ENCODE measurements around the gene ISM1.

The ISM1 gene

GRCh38 chr20:13223736-13224520 is 2.9 kb downstream of the ISM1 start:
- Histone ChIP-seq H3K27ac (replicated peaks) (no peak overlapping the region), H3K4me3 (replicated peaks; ENCODE audit: insufficient read depth, low read length) (no peak overlapping the region), H3K27me3 (ENCODE audit: insufficient read depth, poor library complexity, severe bottlenecking) (peaks cover 41% of the 10 kb centered on the region)
- no peak for DNase-seq (ENCODE audit: low read depth in 1 of 2, low spot score in 1 of 2)
- TF ChIP-seq GABPA (IDR thresholded peaks at IDR 0.05; ENCODE audit: low read depth) (no peak), REST (IDR thresholded peaks at IDR 0.05; ENCODE audit: insufficient replicate concordance, low read depth) (no peak), SPI1 (IDR thresholded peaks at IDR 0.05; ENCODE audit: borderline replicate concordance, low read depth) (peak; percentile 36; the same call in 1 of the 2 replicates), POLR2AphosphoS5 (IDR thresholded peaks at IDR 0.05; ENCODE audit: low read depth) (no peak)
- TF ChIP-seq, protein P1, sequence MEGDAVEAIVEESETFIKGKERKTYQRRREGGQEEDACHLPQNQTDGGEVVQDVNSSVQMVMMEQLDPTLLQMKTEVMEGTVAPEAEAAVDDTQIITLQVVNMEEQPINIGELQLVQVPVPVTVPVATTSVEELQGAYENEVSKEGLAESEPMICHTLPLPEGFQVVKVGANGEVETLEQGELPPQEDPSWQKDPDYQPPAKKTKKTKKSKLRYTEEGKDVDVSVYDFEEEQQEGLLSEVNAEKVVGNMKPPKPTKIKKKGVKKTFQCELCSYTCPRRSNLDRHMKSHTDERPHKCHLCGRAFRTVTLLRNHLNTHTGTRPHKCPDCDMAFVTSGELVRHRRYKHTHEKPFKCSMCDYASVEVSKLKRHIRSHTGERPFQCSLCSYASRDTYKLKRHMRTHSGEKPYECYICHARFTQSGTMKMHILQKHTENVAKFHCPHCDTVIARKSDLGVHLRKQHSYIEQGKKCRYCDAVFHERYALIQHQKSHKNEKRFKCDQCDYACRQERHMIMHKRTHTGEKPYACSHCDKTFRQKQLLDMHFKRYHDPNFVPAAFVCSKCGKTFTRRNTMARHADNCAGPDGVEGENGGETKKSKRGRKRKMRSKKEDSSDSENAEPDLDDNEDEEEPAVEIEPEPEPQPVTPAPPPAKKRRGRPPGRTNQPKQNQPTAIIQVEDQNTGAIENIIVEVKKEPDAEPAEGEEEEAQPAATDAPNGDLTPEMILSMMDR (IDR thresholded peaks at IDR 0.05; ENCODE audit: insufficient read depth, low read length), result no peak

DNA sequence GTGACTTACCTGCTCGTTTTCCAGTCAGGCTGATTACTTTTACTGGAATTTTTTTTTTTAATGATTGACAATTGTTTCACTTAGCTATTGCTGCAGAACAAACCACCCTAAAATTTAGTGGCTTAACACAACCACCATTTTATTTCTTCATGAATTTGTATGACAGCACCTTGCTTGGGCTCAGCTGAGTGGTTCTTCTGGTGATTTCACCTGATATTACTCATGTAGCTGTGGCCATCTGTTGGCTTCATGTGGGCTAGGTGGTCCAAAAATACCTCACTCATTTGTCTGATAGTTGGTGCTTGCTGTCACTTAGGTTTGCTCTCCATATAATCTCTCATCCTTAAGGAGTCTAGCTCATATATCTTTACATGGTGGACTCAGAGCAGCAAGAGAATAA is 5.3 kb downstream of the ISM1 start:
- no peak for DNase-seq (ENCODE audit: low read depth in 1 of 2, low spot score in 1 of 2)
- peaks cover 27% of the 10 kb centered on the region for H3K27me3 ChIP-seq (ENCODE audit: insufficient read depth, poor library complexity, severe bottlenecking)
- TF ChIP-seq REST (IDR thresholded peaks at IDR 0.05; ENCODE audit: insufficient replicate concordance, low read depth) (no peak), POLR2AphosphoS5 (IDR thresholded peaks at IDR 0.05; ENCODE audit: low read depth) (no peak), GABPA (IDR thresholded peaks at IDR 0.05; ENCODE audit: low read depth) (no peak), SPI1 (IDR thresholded peaks at IDR 0.05; ENCODE audit: borderline replicate concordance, low read depth) (no peak)
- TF ChIP-seq, protein P1 (IDR thresholded peaks at IDR 0.05; ENCODE audit: insufficient read depth, low read length), result no peak
- no peak overlapping the region for H3K4me3 ChIP-seq (replicated peaks; ENCODE audit: insufficient read depth, low read length)
- no peak overlapping the region for H3K27ac ChIP-seq (replicated peaks)

- Histone ChIP-seq H3K4me3 (replicated peaks; ENCODE audit: insufficient read depth, low read length) (no peak overlapping the region), H3K27me3 (ENCODE audit: insufficient read depth, poor library complexity, severe bottlenecking) (peaks cover 8% of the 10 kb centered on the region), H3K27ac (replicated peaks) (no peak overlapping the region)
- DNase-seq (ENCODE audit: low read depth in 1 of 2, low spot score in 1 of 2), result no peak
- TF ChIP-seq, protein P1 (IDR thresholded peaks at IDR 0.05; ENCODE audit: insufficient read depth, low read length), result no peak
- TF ChIP-seq GABPA (IDR thresholded peaks at IDR 0.05; ENCODE audit: low read depth) (no peak), POLR2AphosphoS5 (IDR thresholded peaks at IDR 0.05; ENCODE audit: low read depth) (no peak), REST (IDR thresholded peaks at IDR 0.05; ENCODE audit: insufficient replicate concordance, low read depth) (no peak), SPI1 (IDR thresholded peaks at IDR 0.05; ENCODE audit: borderline replicate concordance, low read depth) (no peak)
These were observed 7.7 kb downstream of the ISM1 start for GRCh38 chr20:13228771-13229170.

All from HL-60 (cell line).